ENCODE data around the gene ARRDC3.
"Not testable (repeated sequence)": the region's sequence is repeated elsewhere in the genome, so short reads cannot be mapped to it uniquely, and the experiment has no call there.

Gene ARRDC3

DNA sequence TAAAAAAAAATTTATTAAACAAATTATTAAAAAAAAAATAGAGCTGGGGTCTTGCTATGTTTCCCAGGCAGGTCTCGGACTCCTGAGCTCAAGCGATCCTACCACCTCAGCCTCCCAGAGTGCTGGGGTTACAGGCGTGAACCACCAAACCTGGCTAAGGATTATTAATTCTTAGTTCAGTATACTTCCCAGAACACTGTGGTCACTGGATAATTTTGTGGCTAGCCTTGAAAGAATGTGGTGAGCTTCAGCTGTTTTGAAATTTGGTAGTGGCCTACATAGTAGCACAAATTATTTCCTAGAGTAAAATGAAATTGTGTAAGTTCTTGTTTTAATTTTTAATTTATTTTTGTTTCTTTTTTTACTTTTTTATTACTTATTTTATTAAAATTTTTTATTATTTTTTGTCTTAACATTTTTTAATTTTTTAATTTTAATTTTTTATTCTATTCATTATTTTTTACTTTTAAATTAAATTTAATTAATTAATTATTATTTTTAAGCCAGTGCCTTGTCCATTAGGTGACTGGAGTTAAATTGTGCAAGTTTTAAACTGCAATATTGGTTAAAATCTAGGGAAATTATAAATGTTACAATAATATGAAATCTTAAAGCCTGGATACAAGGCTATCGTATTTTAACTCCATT is 23.0 kb downstream of the ARRDC3 start:
- no peak for DNase-seq (ENCODE audit: low read depth in 2 of 2)

DNA sequence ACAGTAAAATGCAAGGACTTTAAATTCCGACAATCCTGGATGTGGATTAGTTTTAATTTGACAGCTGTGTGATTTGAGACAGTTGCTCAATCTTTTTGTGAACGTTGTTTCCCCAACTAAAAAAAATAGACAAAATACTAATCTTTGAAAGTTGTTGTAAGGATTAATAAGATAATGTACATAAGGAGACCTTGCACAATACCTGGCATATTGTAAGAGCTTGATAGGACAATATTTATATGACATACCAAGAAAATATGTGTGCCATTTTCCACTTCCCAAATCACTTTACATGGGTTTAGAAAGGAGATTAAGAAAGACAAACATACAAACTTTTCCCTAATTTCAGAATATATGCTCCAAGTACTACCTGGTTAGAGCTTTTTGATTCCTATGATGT is 25.3 kb downstream of the ARRDC3 start:
- DNase-seq (ENCODE audit: low read depth in 2 of 2) = no peak

- DNase-seq (ENCODE audit: low read depth in 2 of 2) = no peak
Measured at GRCh38 chr5:91357012-91357634, 26.0 kb downstream of the ARRDC3 start.

DNA sequence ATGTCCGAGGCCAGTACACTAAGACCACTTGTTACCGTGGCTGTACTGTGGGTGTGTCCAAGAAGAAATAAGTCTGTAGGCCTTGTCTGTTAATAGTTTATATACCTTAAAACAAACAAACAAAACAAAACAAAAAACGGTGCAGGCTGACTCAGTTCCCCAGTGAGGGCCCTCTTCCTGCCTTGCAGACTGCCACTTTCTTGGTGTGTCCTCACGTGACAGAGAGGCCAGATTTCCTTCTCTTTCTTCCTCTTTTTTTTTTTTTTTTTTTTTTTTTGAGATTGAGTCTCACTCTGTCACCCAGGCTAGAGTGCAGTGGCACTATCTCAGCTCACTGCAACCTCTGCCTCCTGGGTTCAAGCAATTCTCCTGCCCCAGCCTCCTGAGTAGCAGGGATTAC is 28.2 kb downstream of the ARRDC3 start:
- DNase-seq (ENCODE audit: low read depth in 2 of 2) = not testable (repeated sequence)

- no peak for DNase-seq (ENCODE audit: low read depth in 2 of 2)
Measured at GRCh38 chr5:91352831-91353695, 30.1 kb downstream of the ARRDC3 start.

GRCh38 chr5:91345461-91345860 is 37.7 kb downstream of the ARRDC3 start:
- DNase-seq (ENCODE audit: low read depth in 2 of 2) = no peak

- not testable (repeated sequence) for DNase-seq (ENCODE audit: low read depth in 2 of 2)
Measured at GRCh38 chr5:91344661-91345200, 38.4 kb downstream of the ARRDC3 start.

DNA sequence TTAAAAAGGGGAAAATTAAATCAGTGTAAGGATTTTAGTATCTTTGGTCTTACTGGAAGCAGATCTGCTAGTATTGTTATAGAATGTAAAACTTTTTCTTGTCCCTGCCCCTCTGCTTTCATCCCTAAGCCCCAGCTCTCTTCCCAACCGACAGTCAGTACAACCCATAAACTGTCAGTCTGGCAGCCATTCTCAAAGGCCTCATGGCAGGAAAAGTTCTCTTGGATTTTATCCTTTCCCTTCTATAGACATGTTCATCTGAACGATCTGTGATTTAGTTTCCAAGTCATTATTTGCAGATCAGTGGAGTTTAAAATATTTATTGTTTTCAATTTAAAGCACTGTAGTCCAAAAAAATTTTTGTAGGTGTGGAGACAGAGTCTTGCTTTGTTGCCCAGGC is 39.2 kb downstream of the ARRDC3 start:
- no peak for DNase-seq (ENCODE audit: low read depth in 2 of 2)

GRCh38 chr5:91342931-91343330 is 40.2 kb downstream of the ARRDC3 start:
- not testable (repeated sequence) for DNase-seq (ENCODE audit: low read depth in 2 of 2)

DNA sequence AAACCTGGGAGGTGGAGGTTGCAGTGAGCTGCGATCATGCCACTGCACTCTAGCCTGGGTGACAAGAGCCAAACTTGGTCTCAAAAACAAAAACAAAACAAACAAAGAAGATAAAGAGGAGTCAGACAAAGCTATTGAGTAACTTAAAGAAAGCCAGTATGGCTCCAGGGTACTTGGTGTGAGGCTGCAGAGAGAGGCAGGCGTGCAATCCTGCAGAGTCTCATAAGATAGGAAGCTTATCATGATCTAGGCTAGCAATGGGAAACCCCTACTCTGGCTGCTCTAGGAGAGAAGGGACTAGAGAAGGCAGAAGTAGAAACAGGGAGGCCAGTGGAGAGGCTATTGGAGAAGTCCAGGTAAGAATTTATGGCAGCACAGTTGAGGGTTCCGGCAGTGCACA is 42.0 kb downstream of the ARRDC3 start:
- DNase-seq (ENCODE audit: low read depth in 2 of 2) = no peak

DNA sequence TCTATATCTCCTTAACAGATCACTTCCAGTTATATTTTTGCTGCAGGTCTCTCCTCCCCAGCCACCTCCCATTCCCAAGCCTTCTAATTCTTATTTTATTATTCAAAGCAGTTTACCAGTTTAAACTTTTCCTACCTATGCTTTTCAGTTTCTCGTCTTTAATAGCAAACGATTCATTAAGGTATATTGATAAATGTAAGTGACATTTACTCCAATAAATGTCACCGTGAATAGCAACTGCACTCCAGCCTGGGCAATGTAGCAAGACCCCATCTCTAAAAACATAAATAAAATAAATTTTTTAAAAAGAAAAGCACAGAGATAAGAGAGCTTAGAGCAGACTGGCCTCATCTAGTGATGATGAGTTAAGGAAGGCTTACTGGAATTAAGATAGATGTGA is 42.6 kb downstream of the ARRDC3 start:
- DNase-seq (ENCODE audit: low read depth in 2 of 2) = no peak

DNA sequence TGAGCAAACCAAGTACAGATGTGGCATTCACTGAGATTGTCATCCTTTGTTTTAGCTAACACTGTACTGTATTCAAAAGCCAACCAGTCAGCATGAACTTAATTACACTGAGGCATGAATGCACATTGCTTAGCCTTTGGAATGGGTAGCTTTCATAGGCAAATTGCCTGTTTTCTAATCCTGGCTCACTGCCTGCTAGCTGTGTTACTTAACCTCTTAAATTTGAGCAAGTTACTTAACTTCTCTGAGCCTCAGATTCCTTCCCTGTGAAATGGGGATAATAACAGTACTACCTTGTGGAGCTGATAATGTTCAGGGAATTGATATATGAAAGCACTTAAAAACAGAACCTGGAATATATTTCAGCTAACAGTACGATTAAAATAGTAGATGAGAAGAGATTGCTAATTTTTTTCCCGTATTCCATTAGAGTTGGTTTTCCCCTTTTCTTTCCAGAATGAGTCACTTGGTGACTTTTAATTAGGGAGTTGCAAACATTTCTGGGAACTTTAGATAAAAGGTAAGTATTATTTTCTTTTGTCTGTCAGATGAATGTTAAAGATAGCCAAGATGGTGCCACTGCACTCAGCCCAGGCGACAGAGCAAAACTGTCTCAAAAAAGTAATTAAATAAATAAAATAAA is 43.9 kb downstream of the ARRDC3 start:
- DNase-seq (ENCODE audit: low read depth in 2 of 2) = no peak

DNA sequence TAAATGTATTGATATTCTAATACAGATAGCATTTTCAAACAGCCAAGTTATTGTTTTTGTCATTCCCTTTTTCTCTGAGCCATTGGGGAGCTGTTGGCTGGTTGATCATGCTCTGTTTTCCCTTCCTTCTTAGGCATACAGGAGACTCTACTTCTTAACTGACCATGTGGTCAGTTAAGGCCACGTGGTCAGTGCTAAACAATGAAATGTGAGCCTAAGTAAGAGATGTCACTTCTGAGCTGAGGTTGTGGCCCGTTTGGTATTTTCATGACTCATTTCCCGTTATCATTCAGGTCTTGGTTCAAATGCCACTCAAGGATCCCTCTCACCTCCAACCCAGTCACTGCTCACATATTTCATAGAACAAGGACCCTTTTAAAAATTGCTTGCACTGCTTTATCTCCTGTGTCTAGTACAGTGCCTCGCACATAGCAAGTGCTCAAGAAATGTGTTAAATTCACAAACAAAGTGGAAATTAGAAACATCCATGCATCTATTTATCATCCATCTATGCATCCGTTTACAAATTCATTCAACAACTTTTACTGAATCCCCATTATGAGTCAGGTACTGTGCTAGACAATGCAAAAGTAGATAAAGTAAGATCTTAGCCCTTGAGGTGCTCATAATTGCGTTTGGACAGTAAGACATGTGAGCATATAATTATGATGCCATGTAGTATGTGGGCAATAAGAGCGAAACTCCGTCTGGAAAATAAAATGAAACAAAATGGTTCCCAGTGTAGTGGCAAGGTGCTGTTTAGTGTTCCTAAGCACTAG is 50.7 kb downstream of the ARRDC3 start:
- DNase-seq (ENCODE audit: low read depth in 2 of 2) = no peak

- DNase-seq (ENCODE audit: low read depth in 2 of 2) = no peak
Measured at GRCh38 chr5:91331705-91332104, 51.4 kb downstream of the ARRDC3 start.

- DNase-seq (ENCODE audit: low read depth in 2 of 2) = no peak
Measured at GRCh38 chr5:91329283-91329682, 53.8 kb downstream of the ARRDC3 start.

- DNase-seq (ENCODE audit: low read depth in 2 of 2) = no peak
Measured at GRCh38 chr5:91328743-91329142, 54.4 kb downstream of the ARRDC3 start.

DNA sequence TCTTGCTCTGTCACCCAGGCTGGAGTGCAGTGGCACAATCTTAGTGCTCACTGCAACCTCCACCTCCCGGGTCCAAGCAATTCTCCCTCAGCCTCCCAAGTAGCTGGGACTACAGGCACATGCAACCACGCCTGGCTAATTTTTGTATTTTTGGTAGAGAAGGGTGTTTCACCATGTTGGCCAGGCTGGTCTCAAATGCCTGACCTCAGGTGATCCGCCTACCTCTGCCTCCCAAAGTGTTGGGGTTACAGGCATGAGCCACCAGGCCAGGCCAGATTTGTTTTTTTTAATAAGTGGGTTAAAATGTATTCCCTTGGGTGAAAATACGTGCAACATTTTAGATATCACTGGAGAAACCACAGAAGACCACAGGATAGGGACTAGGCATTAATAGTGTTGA is 60.1 kb downstream of the ARRDC3 start:
- not testable (repeated sequence) for DNase-seq (ENCODE audit: low read depth in 2 of 2)

- no peak for DNase-seq (ENCODE audit: low read depth in 2 of 2)
Measured at GRCh38 chr5:91319667-91320066, 63.5 kb downstream of the ARRDC3 start.

- peak in 1 of 2 donors; percentile 12 for DNase-seq (ENCODE audit: low read depth in 2 of 2)
Measured at GRCh38 chr5:91318724-91319123, 64.4 kb downstream of the ARRDC3 start.

Measured in stimulated activated CD4-positive, alpha-beta T cell treated with anti-CD3 and anti-CD28 coated beads, Interleukin-1b, Interleukin-23, amount 100 ng/mL, for 4 hours (primary cell).